GM12891 (cell line): ENCODE results near the gene CMPK2.

Source experiments
- POLR2A ChIP-seq: IDR thresholded peaks from 2 replicates; pipeline ENCODE4 v1.6.1; 2011; ENCODE audit warnings: low read depth, low read length, control low read depth
- POLR2AphosphoS5 ChIP-seq: IDR thresholded peaks from 2 replicates; pipeline ENCODE4 v1.6.1; 2011; ENCODE audit warnings: low read depth, low read length, control low read depth
- SPI1 ChIP-seq: IDR thresholded peaks from 2 replicates; pipeline ENCODE4 v1.6.1; 2011; ENCODE audit warnings: low read depth, low read length, control low read depth
- TAF1 ChIP-seq: IDR thresholded peaks from 2 replicates; pipeline ENCODE4 v1.6.1; 2011; ENCODE audit warnings: low read depth, low read length, control low read depth

DNA sequence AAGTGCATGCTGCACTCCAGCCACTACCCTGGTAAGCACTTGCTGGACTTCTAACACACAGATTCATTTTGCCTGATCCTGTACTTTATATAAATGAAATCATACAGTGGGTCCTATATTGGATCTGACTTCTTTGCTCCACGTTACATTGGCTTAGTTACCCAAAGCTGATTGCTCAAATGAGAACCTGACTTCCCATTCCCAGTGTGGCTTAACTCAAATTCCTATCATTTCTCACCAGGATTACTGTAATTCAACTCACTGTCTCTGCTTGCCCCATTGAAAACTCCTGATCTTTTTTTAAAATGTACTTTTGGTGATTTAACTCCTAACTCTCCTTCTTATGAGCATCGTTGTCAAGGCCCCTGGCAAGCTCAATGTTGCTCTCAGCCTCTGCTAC is 13.3 kb upstream of the CMPK2 start:
- TF ChIP-seq POLR2A (no peak), SPI1 (no peak), POLR2AphosphoS5 (no peak), TAF1 (no peak)
